Hepatocyte (in vitro differentiated cells): Measurements from ENCODE around the gene AQP5. TPM values are rescaled to one million over a fixed set of nuclear protein-coding genes. Genes with fewer than 3 reads are reported as not detected.

ENCODE experiments used
- DNase-seq: peaks from one replicate; pipeline ENCODE4 v3.0.0-alpha.2; 2016; ENCODE audit warnings: low spot score
- H2AFZ ChIP-seq: fragments of 200-600 bp; sonication (generic); 2 replicates; pipeline ENCODE4 v1.6.0; 2016; ENCODE audit warnings: antibody characterized with exemption, mild to moderate bottlenecking
- H3K27ac ChIP-seq: fragments of 200-600 bp; sonication (generic); 2 replicates; pipeline ENCODE4 v1.5.1; 2016; ENCODE audit warnings: mild to moderate bottlenecking
- H3K27me3 ChIP-seq: fragments of 200-600 bp; sonication (generic); 2 replicates; pipeline ENCODE4 v1.6.1; 2016
- H3K36me3 ChIP-seq: fragments of 200-600 bp; sonication (generic); replicated peaks from 2 replicates; pipeline ENCODE4 v1.5.1; 2016; ENCODE audit warnings: low read depth; ENCODE audit not compliant: insufficient read depth
- H3K4me1 ChIP-seq: fragments of 200-600 bp; sonication (generic); 2 replicates; pipeline ENCODE4 v1.5.1; 2016; ENCODE audit warnings: mild to moderate bottlenecking, moderate library complexity; ENCODE audit not compliant: insufficient read depth
- H3K4me2 ChIP-seq: fragments of 200-600 bp; sonication (generic); 2 replicates; pipeline ENCODE4 v1.6.0; 2016
- H3K4me3 ChIP-seq: fragments of 200-600 bp; sonication (generic); 2 replicates; pipeline ENCODE4 v1.5.1; 2016; ENCODE audit warnings: mild to moderate bottlenecking
- H3K79me2 ChIP-seq: fragments of 200-600 bp; sonication (generic); 2 replicates; pipeline ENCODE4 v1.6.0; 2017; ENCODE audit warnings: mild to moderate bottlenecking
- H3K9me2 ChIP-seq: fragments of 200-600 bp; sonication (generic); replicated peaks from 2 replicates; pipeline ENCODE4 v1.6.0; 2017; ENCODE audit warnings: mild to moderate bottlenecking; ENCODE audit not compliant: insufficient read depth
- H3K9me3 ChIP-seq: fragments of 200-600 bp; sonication (generic); 2 replicates; pipeline ENCODE4 v1.5.1; 2016; ENCODE audit warnings: low read depth, mild to moderate bottlenecking
- H4K20me1 ChIP-seq: fragments of 200-600 bp; sonication (generic); 2 replicates; pipeline ENCODE4 v1.6.0; 2016; ENCODE audit warnings: mild to moderate bottlenecking; ENCODE audit not compliant: insufficient read depth, poor library complexity, severe bottlenecking
- EZH2 ChIP-seq: fragments of 200-600 bp; sonication (generic); IDR thresholded peaks from 2 replicates; pipeline ENCODE4 v1.6.1; 2016; ENCODE audit warnings: antibody characterized with exemption, mild to moderate bottlenecking, borderline replicate concordance
- EZH2phosphoT487 ChIP-seq: fragments of 200-600 bp; sonication (generic); IDR thresholded peaks from one replicate; pipeline ENCODE4 v1.6.1; 2018; ENCODE audit warnings: antibody characterized with exemption, mild to moderate bottlenecking, low read depth, moderate library complexity; ENCODE audit not compliant: unreplicated experiment, severe bottlenecking
- WGBS: methylation state at CpG from one replicate; pipeline ENCODE4 v1.1.6; 2016; ENCODE audit warnings: low lambda C conversion rate; ENCODE audit errors: missing lambda C conversion rate; 5-methylcytosine and 5-hydroxymethylcytosine counted together
- polyA plus RNA-seq: library from polyadenylated mRNA; unstranded; fragments of >200 nt; fragmentation: Nextera tagmentation; extraction: Ambion mirVana; gene quantifications from 2 replicates; pipeline ENCODE4 v1.2.1, GENCODE V29; 2016
- total RNA-seq: library from RNA; depleted of rRNA; stranded (reverse); fragments of >200 nt; gene quantifications from 2 replicates; pipeline ENCODE4 v1.2.3, GENCODE V29; 2014
- TF ChIP-seq, protein P1 (sequence below): fragments of 200-600 bp; sonication (generic); IDR thresholded peaks from 2 replicates; pipeline ENCODE4 v1.5.1; 2016; ENCODE audit warnings: antibody characterized with exemption, mild to moderate bottlenecking; ENCODE audit not compliant: poor library complexity

Gene AQP5
- total and polyA plus RNA-seq, 2 experiments from 2014 or later = 0.50 to 1.2 TPM

DNA sequence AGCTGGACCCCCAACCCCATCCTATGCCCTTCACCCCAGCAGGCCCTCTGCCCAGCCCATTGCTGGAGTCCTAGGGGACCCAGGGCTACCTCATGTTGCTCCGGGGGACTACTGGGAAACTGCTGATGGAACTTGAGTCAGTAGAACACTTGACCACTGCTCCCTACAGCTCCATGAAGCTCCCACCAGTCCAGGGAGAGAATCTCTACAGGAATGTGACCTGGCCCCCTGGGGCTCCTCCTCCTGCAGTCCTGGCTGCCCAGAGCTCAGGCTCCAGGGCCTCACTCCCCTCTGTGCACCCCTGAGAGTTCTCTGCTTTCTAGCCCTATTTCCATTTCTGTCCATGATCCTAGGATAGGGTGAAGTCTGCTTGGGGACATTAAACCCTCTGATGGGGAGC, 22.0 kb upstream of the AQP5 start:
- no peaks in the 10 kb centered on the region for H3K9me2 ChIP-seq
- no peaks in the 10 kb centered on the region for H4K20me1 ChIP-seq
- H3K4me2 ChIP-seq = no peak overlapping the region
- no peaks in the 10 kb centered on the region for H3K27me3 ChIP-seq
- no peaks in the 10 kb centered on the region for H3K4me1 ChIP-seq
- H3K79me2 ChIP-seq = no peaks in the 10 kb centered on the region
- H3K4me3 ChIP-seq = no peak overlapping the region
- no peak overlapping the region for H3K27ac ChIP-seq
- 100% methylated on average over 1 of the region's 1 CpG for WGBS
- no peaks in the 10 kb centered on the region for H3K36me3 ChIP-seq
- no peak for DNase-seq
- no peaks in the 10 kb centered on the region for H3K9me3 ChIP-seq
- no peak overlapping the region for H2AFZ ChIP-seq
- TF ChIP-seq EZH2 = no peak

- H3K27me3 ChIP-seq = no peaks in the 10 kb centered on the region
- H3K36me3 ChIP-seq = no peaks in the 10 kb centered on the region
- H4K20me1 ChIP-seq = no peaks in the 10 kb centered on the region
- H3K4me1 ChIP-seq = no peaks in the 10 kb centered on the region
- TF ChIP-seq, protein P1, sequence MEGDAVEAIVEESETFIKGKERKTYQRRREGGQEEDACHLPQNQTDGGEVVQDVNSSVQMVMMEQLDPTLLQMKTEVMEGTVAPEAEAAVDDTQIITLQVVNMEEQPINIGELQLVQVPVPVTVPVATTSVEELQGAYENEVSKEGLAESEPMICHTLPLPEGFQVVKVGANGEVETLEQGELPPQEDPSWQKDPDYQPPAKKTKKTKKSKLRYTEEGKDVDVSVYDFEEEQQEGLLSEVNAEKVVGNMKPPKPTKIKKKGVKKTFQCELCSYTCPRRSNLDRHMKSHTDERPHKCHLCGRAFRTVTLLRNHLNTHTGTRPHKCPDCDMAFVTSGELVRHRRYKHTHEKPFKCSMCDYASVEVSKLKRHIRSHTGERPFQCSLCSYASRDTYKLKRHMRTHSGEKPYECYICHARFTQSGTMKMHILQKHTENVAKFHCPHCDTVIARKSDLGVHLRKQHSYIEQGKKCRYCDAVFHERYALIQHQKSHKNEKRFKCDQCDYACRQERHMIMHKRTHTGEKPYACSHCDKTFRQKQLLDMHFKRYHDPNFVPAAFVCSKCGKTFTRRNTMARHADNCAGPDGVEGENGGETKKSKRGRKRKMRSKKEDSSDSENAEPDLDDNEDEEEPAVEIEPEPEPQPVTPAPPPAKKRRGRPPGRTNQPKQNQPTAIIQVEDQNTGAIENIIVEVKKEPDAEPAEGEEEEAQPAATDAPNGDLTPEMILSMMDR = no peak
- no peak for TF ChIP-seq EZH2
- no peak for TF ChIP-seq EZH2phosphoT487
- no peak overlapping the region for H3K27ac ChIP-seq
- no peak for DNase-seq
- H3K79me2 ChIP-seq = no peaks in the 10 kb centered on the region
- H3K4me2 ChIP-seq = no peak overlapping the region
- no peak overlapping the region for H2AFZ ChIP-seq
- WGBS = 87% methylated on average over 13 of the region's 13 CpGs
- H3K9me2 ChIP-seq = no peaks in the 10 kb centered on the region
- no peak overlapping the region for H3K4me3 ChIP-seq
- no peaks in the 10 kb centered on the region for H3K9me3 ChIP-seq
Observed at GRCh38 chr12:49941556-49942511, 19.8 kb upstream of the AQP5 start.

DNA sequence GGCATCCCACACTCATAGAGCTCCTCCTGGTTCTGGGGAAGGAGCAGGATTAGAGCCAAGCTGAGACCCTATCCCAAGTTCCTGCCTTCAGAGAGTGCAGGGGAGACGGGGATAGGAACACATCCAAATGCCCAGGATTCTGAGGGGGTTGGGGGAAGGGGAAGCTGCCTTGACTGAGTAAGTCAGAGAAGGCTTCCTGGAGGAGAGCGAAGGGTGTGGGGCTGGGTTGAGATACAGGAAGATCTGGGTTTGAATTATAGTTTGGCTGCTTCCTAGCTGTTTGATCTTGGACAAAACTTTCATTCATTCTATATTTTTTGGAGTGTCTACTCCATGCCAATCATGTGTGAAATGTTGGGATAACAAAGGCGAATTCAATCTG, 19.2 kb upstream of the AQP5 start:
- no peak for DNase-seq
- Histone ChIP-seq H3K4me2 (no peak overlapping the region), H3K9me3 (no peaks in the 10 kb centered on the region), H3K4me3 (no peak overlapping the region), H4K20me1 (no peaks in the 10 kb centered on the region), H2AFZ (no peak overlapping the region), H3K36me3 (no peaks in the 10 kb centered on the region), H3K4me1 (no peaks in the 10 kb centered on the region), H3K9me2 (no peaks in the 10 kb centered on the region), H3K27ac (no peak overlapping the region), H3K27me3 (no peaks in the 10 kb centered on the region), H3K79me2 (no peaks in the 10 kb centered on the region)
- 95% methylated on average over 3 of the region's 3 CpGs for WGBS
- TF ChIP-seq, protein P1 = no peak

DNA sequence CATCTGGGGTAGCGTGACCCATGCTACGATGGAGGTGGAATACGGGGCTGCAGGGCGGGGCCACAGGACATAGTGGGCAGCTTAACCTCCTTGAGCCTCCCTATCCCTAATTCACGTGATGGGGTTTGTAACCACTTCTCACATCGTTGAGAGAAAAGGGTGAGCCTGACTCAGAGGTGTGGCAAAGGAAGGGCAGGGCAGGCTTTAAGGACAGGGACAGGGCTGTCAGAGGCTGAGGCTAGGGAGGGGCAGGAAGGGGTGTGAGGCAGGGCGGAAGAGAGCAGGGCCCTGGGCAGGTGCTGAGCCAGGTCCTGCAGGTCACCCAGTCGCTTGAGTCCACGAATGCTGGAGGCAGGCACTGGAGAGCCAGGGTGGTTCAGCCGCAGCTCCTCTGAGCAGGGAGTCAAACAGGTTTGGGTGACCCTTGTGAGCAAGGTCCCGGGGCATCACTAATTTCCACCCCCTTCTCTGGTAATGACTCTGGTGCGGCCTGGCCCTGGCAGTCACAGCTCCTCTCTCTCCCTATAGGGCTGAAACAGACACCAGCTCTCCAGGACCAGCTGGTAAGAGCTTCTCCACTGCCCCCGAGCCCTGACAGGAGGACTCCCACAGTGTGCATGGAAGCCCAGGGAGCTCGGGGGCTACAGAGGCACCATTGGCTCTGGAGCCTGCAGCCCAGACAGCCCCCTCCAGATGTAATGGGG, 18.6 kb upstream of the AQP5 start:
- Histone ChIP-seq H3K27me3 (no peaks in the 10 kb centered on the region), H3K9me3 (no peaks in the 10 kb centered on the region), H3K79me2 (no peaks in the 10 kb centered on the region), H4K20me1 (no peaks in the 10 kb centered on the region), H3K27ac (no peak overlapping the region), H3K4me1 (no peaks in the 10 kb centered on the region), H2AFZ (no peak overlapping the region), H3K4me2 (no peak overlapping the region), H3K9me2 (no peaks in the 10 kb centered on the region), H3K36me3 (no peaks in the 10 kb centered on the region), H3K4me3 (no peak overlapping the region)
- WGBS = 78% methylated on average over 13 of the region's 14 CpGs
- DNase-seq = no peak
- no peak for TF ChIP-seq EZH2
- no peak for TF ChIP-seq EZH2phosphoT487
- TF ChIP-seq, protein P1 = no peak
